GM12874 (cell line): Measurements from ENCODE around the gene FGD4.

Source experiments
- CTCF ChIP-seq: IDR thresholded peaks from 2 replicates; pipeline ENCODE4 v1.5.1; 2011; ENCODE audit warnings: low read depth, mild to moderate bottlenecking, control low read depth, low read length, moderate library complexity; ENCODE audit not compliant: insufficient read depth

The FGD4 gene

DNA sequence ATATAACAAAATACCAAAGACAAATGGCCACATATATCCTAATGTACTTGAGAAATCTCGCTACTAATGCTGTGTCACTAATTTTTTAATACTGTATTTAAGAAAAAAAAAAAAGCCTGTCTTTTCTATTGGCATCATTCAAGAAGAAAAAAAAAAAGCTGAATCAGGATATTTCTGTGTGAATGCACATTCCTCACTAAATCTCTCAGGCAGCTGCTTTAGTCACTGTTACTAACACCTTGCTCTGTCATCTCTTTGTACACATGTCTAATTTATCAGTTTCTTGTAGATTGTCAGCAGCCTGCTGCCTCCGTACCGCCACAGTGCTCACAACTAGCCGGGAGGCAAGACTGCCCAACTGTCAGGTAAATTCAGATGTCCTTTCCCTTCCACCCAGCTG lies 32.0 kb upstream of the FGD4 start:
- no peak for TF ChIP-seq CTCF

DNA sequence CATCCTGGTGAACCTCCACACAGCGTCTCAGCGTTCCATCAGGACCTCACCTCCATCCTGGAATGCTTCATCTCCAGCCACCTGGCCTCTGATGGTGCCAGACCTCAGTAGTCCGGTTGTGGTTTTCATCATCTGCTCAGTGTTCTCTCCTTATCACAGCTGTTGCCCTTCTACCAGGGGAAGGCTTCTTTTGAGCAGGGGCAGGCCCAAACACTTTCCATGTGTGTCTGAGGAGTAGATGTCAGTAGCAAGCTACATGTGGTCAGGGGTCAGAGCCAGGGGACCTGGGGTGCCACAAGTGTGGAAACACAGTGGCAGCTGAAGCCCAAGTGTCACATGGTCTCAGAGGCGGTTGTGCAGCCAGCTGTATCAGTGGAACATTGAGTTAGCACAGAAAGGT lies 30.2 kb upstream of the FGD4 start:
- no peak for TF ChIP-seq CTCF

DNA sequence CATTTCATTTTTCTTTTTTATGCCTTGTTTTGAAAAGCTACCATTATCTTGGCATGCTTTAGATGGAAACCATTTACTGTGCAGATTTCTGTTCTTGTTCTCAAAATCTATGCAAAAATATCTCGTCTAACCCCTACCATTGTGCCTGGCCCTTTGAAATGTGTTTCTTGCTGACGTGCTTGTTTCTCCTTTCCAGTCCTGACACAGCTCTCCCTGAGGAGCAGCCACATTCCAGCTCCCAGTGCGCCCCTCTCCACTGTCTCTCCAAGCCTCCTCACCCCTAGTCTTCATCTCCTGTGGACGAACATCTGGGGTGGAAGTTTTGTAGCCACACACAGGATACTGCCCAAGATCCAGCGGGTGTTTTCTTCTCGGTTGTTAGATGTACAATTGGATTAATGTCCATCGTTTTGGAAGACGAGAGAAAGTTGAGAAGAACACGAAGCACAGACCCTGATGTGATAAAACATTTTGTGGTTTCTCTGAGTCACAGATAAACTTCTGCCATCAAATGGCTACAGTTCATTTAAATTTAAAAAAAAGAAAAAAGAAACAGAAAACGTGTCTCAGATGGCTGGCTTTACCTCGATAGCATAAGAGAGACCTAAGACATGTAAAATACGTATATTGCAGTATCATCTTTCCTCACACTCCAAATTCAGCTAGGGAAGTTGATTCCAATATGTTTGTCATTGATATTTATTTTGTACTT lies 21.9 kb upstream of the FGD4 start:
- no peak for TF ChIP-seq CTCF

DNA sequence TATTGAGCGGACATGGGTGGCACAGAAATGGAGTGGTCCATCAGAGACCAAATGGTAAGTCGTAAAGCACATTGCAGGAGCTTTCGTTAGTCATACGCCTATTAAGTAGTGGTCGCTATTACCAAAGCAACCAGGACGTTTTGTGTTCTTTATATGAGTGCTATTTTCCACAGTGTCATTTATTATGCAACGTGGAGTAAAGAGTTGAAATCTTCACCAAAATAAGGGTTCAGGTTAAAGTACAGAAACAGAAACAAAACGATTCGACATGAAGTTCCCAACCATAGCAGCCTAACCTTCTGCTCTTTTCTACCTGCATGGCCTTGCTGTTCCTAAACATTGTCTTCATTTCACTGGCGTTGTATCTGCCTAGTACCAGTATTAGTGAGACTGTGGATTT lies 20.1 kb upstream of the FGD4 start:
- TF ChIP-seq CTCF, result no peak

GRCh38 chr12:32379667-32380066 lies 19.7 kb upstream of the FGD4 start:
- TF ChIP-seq CTCF, result no peak

GRCh38 chr12:32382226-32382625 lies 17.1 kb upstream of the FGD4 start:
- TF ChIP-seq CTCF, result no peak

- no peak for TF ChIP-seq CTCF
These were observed 8.7 kb upstream of the FGD4 start for GRCh38 chr12:32390572-32391219.
